ENCODE results near the gene LRTM2. TPM values are rescaled to one million over a fixed set of nuclear protein-coding genes. Genes with fewer than 3 reads are reported as not detected.

LRTM2 gene
- total RNA-seq, 2 experiments from 2014 or later: 0.11 TPM; not detected in 1

DNA sequence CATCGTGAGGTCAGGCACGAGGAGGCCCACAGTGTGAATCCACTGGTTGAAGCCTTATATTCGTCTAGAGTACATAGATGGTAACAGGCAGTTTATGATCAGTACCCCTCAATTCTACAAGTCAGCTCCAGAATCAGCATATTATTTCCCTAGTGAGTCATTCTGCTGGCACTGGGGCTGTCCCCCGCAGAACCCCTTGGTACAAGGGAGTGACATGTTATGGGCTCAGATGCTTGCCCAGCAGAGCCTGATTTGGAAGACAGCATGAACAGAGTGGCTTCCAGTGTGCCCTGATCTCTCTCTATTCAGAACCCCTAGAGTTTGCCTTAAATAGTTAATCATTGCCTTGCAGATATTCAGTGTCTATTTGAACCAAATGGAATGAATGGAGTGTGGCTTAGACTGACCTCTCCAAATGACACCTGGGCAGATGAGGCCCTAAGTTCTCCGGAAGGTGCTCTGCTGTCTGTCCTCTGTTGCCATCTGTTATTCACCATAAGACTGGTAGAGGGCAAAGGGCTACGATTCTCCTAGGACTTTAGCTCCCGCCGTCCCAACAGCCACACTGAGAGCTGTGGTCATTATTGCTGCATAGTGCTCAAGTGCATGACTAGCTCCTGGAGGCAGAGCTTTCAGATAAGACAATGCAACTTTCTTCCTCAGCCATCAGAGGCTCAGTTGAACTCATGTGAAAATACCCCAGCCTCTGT, 57.0 kb downstream of the LRTM2 start:
- ChIA-PET POLR2A (no interaction called here), CTCF (no interaction called here)
- ATAC-seq (ENCODE audit: poor library complexity): no peak
- H3K9me3 ChIP-seq (ENCODE audit: control insufficient read depth in 1 of 2, insufficient read depth in 1 of 2, low read length in 2 of 2): peaks cover 0 to 3% of the 10 kb centered on the region in 2 experiments
- Mint-ChIP-seq H3K27me3 (no peaks in the 10 kb centered on the region), H3K4me1 (ENCODE audit: low read depth) (no peaks in the 10 kb centered on the region), H3K4me3 (no peak overlapping the region), H3K27ac (no peak overlapping the region), H3K9me3 (no peaks in the 10 kb centered on the region), H3K36me3 (ENCODE audit: low read depth) (no peaks in the 10 kb centered on the region)
- DNase-seq: peak in 1 of 14 experiments; percentile 0
- H3K4me1 ChIP-seq (ENCODE audit: insufficient read depth, low read length): no peaks in the 10 kb centered on the region
- no peaks in the 10 kb centered on the region for H3K36me3 ChIP-seq (ENCODE audit: insufficient read depth, low read length)
- H3K27ac ChIP-seq (ENCODE audit: low read depth in 1 of 2, low read length in 2 of 2): no peak overlapping the region
- intact Hi-C loops (cut with DNase I, micrococcal nuclease): no loop called here
- H3K4me3 ChIP-seq (ENCODE audit: low read length): no peak overlapping the region
- TF ChIP-seq, protein P1, sequence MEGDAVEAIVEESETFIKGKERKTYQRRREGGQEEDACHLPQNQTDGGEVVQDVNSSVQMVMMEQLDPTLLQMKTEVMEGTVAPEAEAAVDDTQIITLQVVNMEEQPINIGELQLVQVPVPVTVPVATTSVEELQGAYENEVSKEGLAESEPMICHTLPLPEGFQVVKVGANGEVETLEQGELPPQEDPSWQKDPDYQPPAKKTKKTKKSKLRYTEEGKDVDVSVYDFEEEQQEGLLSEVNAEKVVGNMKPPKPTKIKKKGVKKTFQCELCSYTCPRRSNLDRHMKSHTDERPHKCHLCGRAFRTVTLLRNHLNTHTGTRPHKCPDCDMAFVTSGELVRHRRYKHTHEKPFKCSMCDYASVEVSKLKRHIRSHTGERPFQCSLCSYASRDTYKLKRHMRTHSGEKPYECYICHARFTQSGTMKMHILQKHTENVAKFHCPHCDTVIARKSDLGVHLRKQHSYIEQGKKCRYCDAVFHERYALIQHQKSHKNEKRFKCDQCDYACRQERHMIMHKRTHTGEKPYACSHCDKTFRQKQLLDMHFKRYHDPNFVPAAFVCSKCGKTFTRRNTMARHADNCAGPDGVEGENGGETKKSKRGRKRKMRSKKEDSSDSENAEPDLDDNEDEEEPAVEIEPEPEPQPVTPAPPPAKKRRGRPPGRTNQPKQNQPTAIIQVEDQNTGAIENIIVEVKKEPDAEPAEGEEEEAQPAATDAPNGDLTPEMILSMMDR (IDR thresholded peaks at IDR 0.05): no peak
- no peaks in the 10 kb centered on the region for H3K27me3 ChIP-seq (ENCODE audit: control insufficient read depth in 1 of 2, insufficient read depth in 2 of 2, low read length in 2 of 2)

DNA sequence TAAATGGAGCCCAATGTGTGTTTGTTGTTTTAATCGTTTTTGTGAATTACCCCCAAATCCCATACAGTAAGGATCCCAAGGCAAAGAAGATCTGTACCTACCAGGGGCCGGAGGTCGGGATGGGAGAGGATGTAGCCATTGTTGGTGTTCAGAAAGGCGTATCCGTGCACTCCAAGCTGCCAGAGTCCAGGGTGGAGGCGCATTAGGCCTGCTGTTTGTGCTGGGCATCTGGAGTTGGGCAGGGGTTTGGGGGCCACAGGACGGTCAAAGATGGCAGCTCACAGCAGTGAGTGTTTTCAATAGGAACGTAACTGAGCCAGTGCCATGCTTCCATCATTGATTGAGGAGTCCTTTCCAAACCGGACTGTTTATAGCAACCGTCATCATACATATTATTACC, 57.8 kb downstream of the LRTM2 start:
- no peaks in the 10 kb centered on the region for H3K9me3 ChIP-seq (ENCODE audit: control insufficient read depth in 1 of 2, insufficient read depth in 1 of 2, low read length in 2 of 2)
- no peaks in the 10 kb centered on the region for H3K27me3 ChIP-seq (ENCODE audit: control insufficient read depth in 1 of 2, insufficient read depth in 2 of 2, low read length in 2 of 2)
- H3K4me3 ChIP-seq (ENCODE audit: low read length): no peak overlapping the region
- H3K36me3 Mint-ChIP-seq (ENCODE audit: low read depth): no peaks in the 10 kb centered on the region
- ChIA-PET POLR2A (interaction anchor here (0.6 kb wide), 1 partner anchor 67 kb away, joined by 3 read pairs; no protein-coding TSS in a partner anchor), CTCF (no interaction called here)
- no peaks in the 10 kb centered on the region for H3K4me1 Mint-ChIP-seq (ENCODE audit: low read depth)
- no peaks in the 10 kb centered on the region for H3K27me3 Mint-ChIP-seq
- intact Hi-C loops (cut with DNase I, micrococcal nuclease): no loop called here
- no peak overlapping the region for H3K27ac ChIP-seq (ENCODE audit: low read depth in 1 of 2, low read length in 2 of 2)
- H3K9me3 Mint-ChIP-seq: no peaks in the 10 kb centered on the region
- H3K4me3 Mint-ChIP-seq: no peak overlapping the region
- no peaks in the 10 kb centered on the region for H3K36me3 ChIP-seq (ENCODE audit: insufficient read depth, low read length)
- no peaks in the 10 kb centered on the region for H3K4me1 ChIP-seq (ENCODE audit: insufficient read depth, low read length)
- H3K27ac Mint-ChIP-seq: no peak overlapping the region
- no peak for ATAC-seq (ENCODE audit: poor library complexity)
- peak in 1 of 14 experiments; percentile 1 for DNase-seq
- TF ChIP-seq, protein P1 (IDR thresholded peaks at IDR 0.05): no peak

DNA sequence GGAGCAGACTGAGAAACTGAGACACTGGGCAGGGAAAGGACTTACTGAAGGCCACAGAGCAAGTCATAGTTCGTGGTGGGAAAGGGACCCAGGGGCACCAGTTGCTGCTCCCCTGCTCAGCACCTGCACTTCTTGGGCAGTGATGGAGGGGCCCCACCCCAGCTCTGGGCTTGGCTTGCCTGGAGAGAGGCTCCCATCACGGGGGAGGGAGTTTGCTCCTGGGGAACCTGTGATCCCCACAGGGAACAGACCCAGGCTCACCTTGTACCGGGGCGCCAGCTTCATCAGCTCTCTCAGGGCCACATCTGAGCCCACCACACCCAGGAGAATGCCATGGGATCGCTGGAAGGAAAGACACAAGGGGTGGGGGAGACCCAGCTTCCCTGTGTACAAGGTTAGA, 58.3 kb downstream of the LRTM2 start:
- ChIA-PET POLR2A (no interaction called here), CTCF (no interaction called here)
- Mint-ChIP-seq H3K27me3 (peaks cover 5% of the 10 kb centered on the region), H3K4me1 (ENCODE audit: low read depth) (no peaks in the 10 kb centered on the region), H3K4me3 (no peak overlapping the region), H3K27ac (no peak overlapping the region), H3K9me3 (no peaks in the 10 kb centered on the region), H3K36me3 (ENCODE audit: low read depth) (no peaks in the 10 kb centered on the region)
- Histone ChIP-seq H3K27me3 (ENCODE audit: control insufficient read depth in 1 of 2, insufficient read depth in 2 of 2, low read length in 2 of 2) (no peaks in the 10 kb centered on the region), H3K4me3 (ENCODE audit: low read length) (no peak overlapping the region), H3K9me3 (ENCODE audit: control insufficient read depth in 1 of 2, insufficient read depth in 1 of 2, low read length in 2 of 2) (no peaks in the 10 kb centered on the region), H3K27ac (ENCODE audit: low read depth in 1 of 2, low read length in 2 of 2) (no peak overlapping the region), H3K36me3 (ENCODE audit: insufficient read depth, low read length) (no peaks in the 10 kb centered on the region), H3K4me1 (ENCODE audit: insufficient read depth, low read length) (no peaks in the 10 kb centered on the region)
- TF ChIP-seq, protein P1 (IDR thresholded peaks at IDR 0.05): no peak
- DNase-seq (no peak), ATAC-seq (ENCODE audit: poor library complexity) (no peak)
- intact Hi-C loops (cut with DNase I, micrococcal nuclease): no loop called here
